Lower leg skin (tissue), 4 donors: ENCODE data around the gene RNF125. TPM values are rescaled to one million over a fixed set of nuclear protein-coding genes. Genes with fewer than 3 reads are reported as not detected.
A peak's percentile ranks its signal among the peaks of the same experiment; 100 is the strongest.
"Not testable (repeated sequence)": the region's sequence is repeated elsewhere in the genome, so short reads cannot be mapped to it uniquely, and the experiment has no call there.

Source experiments
- DNase-seq, 2 donors: peaks; one replicate each; pipeline ENCODE4 v3.0.0-alpha.2; 2019; ENCODE audit warnings: low spot score in 2 of 2
- H3K4me3 ChIP-seq: fragments of 200-600 bp; sonication (generic); 2 replicates; pipeline ENCODE4 v1.5.1; 2017; ENCODE audit warnings: mild to moderate bottlenecking, low read depth; ENCODE audit not compliant: poor library complexity, severe bottlenecking
- CTCF ChIP-seq, 3 donors: fragments of 450-650 bp; IDR thresholded peaks; one replicate each; pipeline ENCODE4 v1.5.1; 2016; ENCODE audit warnings: antibody characterized with exemption in 3 of 3, mild to moderate bottlenecking in 3 of 3, moderate library complexity in 2 of 3
- POLR2A ChIP-seq, 2 donors: fragments of 450-650 bp; IDR thresholded peaks; one replicate each; pipeline ENCODE4 v1.6.1; 2016 to 2017; ENCODE audit warnings: antibody characterized with exemption in 2 of 2, mild to moderate bottlenecking in 1 of 2, moderate library complexity in 1 of 2
- WGBS, 2 donors: methylation state at CpG; one replicate each; pipeline ENCODE4 v1.1.5; 2018; 5-methylcytosine and 5-hydroxymethylcytosine counted together
- intact Hi-C: fragments of 100-400 bp; cut with DNase I; formaldehyde crosslinking; loops from one replicate; pipeline ENCODE4 v1.15.0; 2023; ENCODE audit warnings: low total_unique reads
- total RNA-seq, 4 donors: library from RNA; depleted of rRNA; stranded (reverse); fragments of >200 nt; gene quantifications; one replicate each; pipeline ENCODE4 v1.1.0, GENCODE V29; 2016

Gene RNF125
- total RNA-seq, 4 donors from 2014 or later = 6.3 to 16.3 (median 9.2) TPM

GRCh38 chr18:32086881-32087280 is 68.3 kb downstream of the RNF125 start:
- no peak for DNase-seq
- WGBS, 2 donors = 72 to 91% methylated on average over 6 of the region's 6 CpGs
- intact Hi-C loops = no loop called here
- H3K4me3 ChIP-seq = no peak overlapping the region
- TF ChIP-seq POLR2A (IDR thresholded peaks at IDR 0.05) (no peak), CTCF (IDR thresholded peaks at IDR 0.05) (no peak)

- WGBS, 2 donors = 96 to 97% methylated on average over 16 of the region's 16 CpGs
- H3K4me3 ChIP-seq, DNase-seq: not testable (repeated sequence)
- intact Hi-C loops = loop anchor here (5.0 kb wide), 1 partner anchor 74 kb away; the partner anchor contains the start of gene RNF125
These were observed 72.2 kb downstream of the RNF125 start for GRCh38 chr18:32090831-32091230.

- intact Hi-C loops = loop anchor here (5.0 kb wide), 1 partner anchor 74 kb away; the partner anchor contains the start of gene RNF125
- 40 to 49% methylated on average over 7 of the region's 7 CpGs for WGBS, 2 donors
- no peak overlapping the region for H3K4me3 ChIP-seq
- TF ChIP-seq CTCF (IDR thresholded peaks at IDR 0.05) (no peak), POLR2A (IDR thresholded peaks at IDR 0.05) (no peak)
- DNase-seq = no peak
These were observed 72.7 kb downstream of the RNF125 start for GRCh38 chr18:32091325-32091723.

GRCh38 chr18:32091724-32092421 is 73.2 kb downstream of the RNF125 start, which contains the start of gene RNF138:
RNF138 (plus strand) TSS chr18:32091874; CDS start chr18:32092777, 903 bp downstream.
- intact Hi-C loops = loop anchor here (5.0 kb wide), 1 partner anchor 75 kb away; the partner anchor contains the start of gene RNF125
- no peak for TF ChIP-seq CTCF (IDR thresholded peaks at IDR 0.05)
- no peak for TF ChIP-seq POLR2A (IDR thresholded peaks at IDR 0.05)

GRCh38 chr18:32092422-32093101 is 73.9 kb downstream of the RNF125 start:
- 0 to 1% methylated on average over 40 to 56 of the region's 77 CpGs for WGBS, 2 donors
- TF ChIP-seq POLR2A (IDR thresholded peaks at IDR 0.05) (no peak), CTCF (IDR thresholded peaks at IDR 0.05) (no peak)
- peak overlapping the region; percentile 71 for H3K4me3 ChIP-seq
- peak; percentile 99 to 100 for DNase-seq
- intact Hi-C loops = loop anchor here (5.0 kb wide), 1 partner anchor 75 kb away; the partner anchor contains the start of gene RNF125

More at GRCh38 chr18:32091724-32092421, 73.2 kb downstream of the RNF125 start, which contains the start of gene RNF138:
- 2% methylated on average over 49 to 52 of the region's 75 CpGs for WGBS, 2 donors
- peak; percentile 86 to 98 for DNase-seq
- H3K4me3 ChIP-seq = peak within 1 kb of the TSS; percentile 86

- intact Hi-C loops = loop anchor here (5.0 kb wide), 1 partner anchor 76 kb away; the partner anchor contains the start of gene RNF125
- H3K4me3 ChIP-seq = peak overlapping the region; percentile 71
- peak; percentile 36 to 88 for DNase-seq
- no peak for TF ChIP-seq CTCF (IDR thresholded peaks at IDR 0.05)
- 1% methylated on average over 24 to 32 of the region's 32 CpGs for WGBS, 2 donors
These were observed 74.5 kb downstream of the RNF125 start for GRCh38 chr18:32093102-32093511.
